K562 (cell line): Measurements from ENCODE around the gene SNX27. TPM values are rescaled to one million over a fixed set of nuclear protein-coding genes. Genes with fewer than 3 reads are reported as not detected.

Experiments used
- CTBP1 ChIP-seq: fragments of 450-650 bp; IDR thresholded peaks from 2 replicates; pipeline ENCODE4 v1.6.1; 2016; ENCODE audit warnings: borderline replicate concordance
- ELF1 ChIP-seq: fragments of 200-800 bp; sonication (Bioruptor generic); IDR thresholded peaks from 2 replicates; pipeline ENCODE4 v1.6.1; 2016; ENCODE audit warnings: missing genetic modification characterization, missing compliant biosample characterization
- RBM34 ChIP-seq: fragments of 200-400 bp; formaldehyde crosslinking; IDR thresholded peaks from 2 replicates; pipeline ENCODE4 v1.6.1; 2018; ENCODE audit warnings: low read length, borderline replicate concordance; ENCODE audit not compliant: insufficient read depth
- REST ChIP-seq, 2 experiments: fragments of 450-650 bp; formaldehyde crosslinking in 1 of 2; IDR thresholded peaks; 2 replicates each; pipeline versions ENCODE4 v1.4.0 to v1.6.1; 2014 to 2020; ENCODE audit warnings: mild to moderate bottlenecking in 2 of 2, borderline replicate concordance in 1 of 2, low read depth in 1 of 2
- SMAD1 ChIP-seq: fragments of 150-350 bp; IDR thresholded peaks from 2 replicates; pipeline ENCODE4 v1.6.1; 2014; ENCODE audit warnings: low read length, low read depth; ENCODE audit not compliant: partially characterized antibody
- ZBTB11 ChIP-seq, 3 experiments: fragments of 200-800 bp in 1 of 3; fragments of 250-450 bp in 1 of 3; fragments of 450-650 bp in 1 of 3; sonication (Bioruptor Pico) in 1 of 3; sonication (Bioruptor generic) in 1 of 3; formaldehyde crosslinking in 1 of 3; IDR thresholded peaks; 2 replicates each; pipeline versions ENCODE4 v1.6.1 to v1.8.0; 2016 to 2022; ENCODE audit warnings: mild to moderate bottlenecking in 2 of 3, missing genetic modification characterization in 2 of 3, missing compliant biosample characterization in 1 of 3, moderate library complexity in 1 of 3
- ZFP36 ChIP-seq: fragments of 150-350 bp; IDR thresholded peaks from 2 replicates; pipeline ENCODE4 v1.6.1; 2018; ENCODE audit warnings: low read length, low read depth; ENCODE audit not compliant: partially characterized antibody
- ZNF24 ChIP-seq: fragments of 450-650 bp; IDR thresholded peaks from 2 replicates; pipeline ENCODE4 v1.6.1; 2016
- ZNF274 ChIP-seq: IDR thresholded peaks from 2 replicates; pipeline ENCODE4 v1.6.1; 2011; ENCODE audit warnings: low read depth, mild to moderate bottlenecking, low read length, moderate library complexity, borderline replicate concordance
- polyA plus RNA-seq, 8 experiments: library from polyadenylated mRNA; depleted of rRNA in 4 of 8; stranded (reverse) in 5 of 8; unstranded in 3 of 8; fragments of >200 nt; fragmentation: Nextera tagmentation in 2 of 8; fragmentation: Illumina TruSeq in 1 of 8; extraction: Ambion mirVana in 2 of 8; extraction: Trizol in 1 of 8; gene quantifications; 2 replicates each; pipeline versions ENCODE4 v1.2.1 to v1.2.3, GENCODE V29; 2011 to 2014; ENCODE audit warnings: inconsistent platforms in 1 of 8, missing spikeins in 1 of 8
- total RNA-seq, 7 experiments: library from RNA; depleted of rRNA in 6 of 7; stranded (reverse); fragments of >200 nt in 6 of 7; fragmentation: Illumina TruSeq in 2 of 7; extraction: Trizol in 2 of 7; gene quantifications; 2 replicates each; pipeline versions ENCODE4 v1.2.1 to v1.2.3, GENCODE V29; 2011 to 2021; ENCODE audit warnings: low replicate concordance in 1 of 7
- TF ChIP-seq, protein P1 (sequence below): sonication (generic); formaldehyde crosslinking; IDR thresholded peaks from 2 replicates; pipeline ENCODE4 v1.9.0; 2022; ENCODE audit warnings: mild to moderate bottlenecking, missing genetic modification reagents
- TF ChIP-seq, protein P2 (sequence below): fragments of 150-350 bp; conservative IDR thresholded peaks from 2 replicates; pipeline ENCODE4 v1.6.1; 2014; ENCODE audit warnings: low read length

SNX27 gene
- total and polyA plus RNA-seq, 9 of the 15 experiments (the other 6 are each of a cell fraction or from before 2014, with no cell fraction given) = 4.5 to 18.7 (median 10.1) TPM

GRCh38 chr1:151596166-151596953, 15.5 kb upstream of the SNX27 start (continued):
- TF ChIP-seq ELF1 (no peak), RBM34 (no peak), REST (IDR thresholded peaks at IDR 0.05; ENCODE audit: borderline replicate concordance) (no peak), REST (CRISPR knock-in tag; IDR thresholded peaks at IDR 0.05; ENCODE audit: low read depth) (no peak), CTBP1 (peak; percentile 98), SMAD1 (peak; percentile 77), ZNF24 (no peak), ZFP36 (no peak), ZNF274 (peak; percentile 53; the same call in 1 of the 2 replicates), ZBTB11 (CRISPR knock-in tag; IDR thresholded peaks at IDR 0.05) (peak in 1 of 3 experiments; percentile 74; a peak in 2 of 6 replicates)
- TF ChIP-seq, protein P1, sequence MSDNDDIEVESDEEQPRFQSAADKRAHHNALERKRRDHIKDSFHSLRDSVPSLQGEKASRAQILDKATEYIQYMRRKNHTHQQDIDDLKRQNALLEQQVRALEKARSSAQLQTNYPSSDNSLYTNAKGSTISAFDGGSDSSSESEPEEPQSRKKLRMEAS (CRISPR knock-in tag) = peak; percentile 13; the same call in 1 of the 2 replicates
- TF ChIP-seq, protein P2, sequence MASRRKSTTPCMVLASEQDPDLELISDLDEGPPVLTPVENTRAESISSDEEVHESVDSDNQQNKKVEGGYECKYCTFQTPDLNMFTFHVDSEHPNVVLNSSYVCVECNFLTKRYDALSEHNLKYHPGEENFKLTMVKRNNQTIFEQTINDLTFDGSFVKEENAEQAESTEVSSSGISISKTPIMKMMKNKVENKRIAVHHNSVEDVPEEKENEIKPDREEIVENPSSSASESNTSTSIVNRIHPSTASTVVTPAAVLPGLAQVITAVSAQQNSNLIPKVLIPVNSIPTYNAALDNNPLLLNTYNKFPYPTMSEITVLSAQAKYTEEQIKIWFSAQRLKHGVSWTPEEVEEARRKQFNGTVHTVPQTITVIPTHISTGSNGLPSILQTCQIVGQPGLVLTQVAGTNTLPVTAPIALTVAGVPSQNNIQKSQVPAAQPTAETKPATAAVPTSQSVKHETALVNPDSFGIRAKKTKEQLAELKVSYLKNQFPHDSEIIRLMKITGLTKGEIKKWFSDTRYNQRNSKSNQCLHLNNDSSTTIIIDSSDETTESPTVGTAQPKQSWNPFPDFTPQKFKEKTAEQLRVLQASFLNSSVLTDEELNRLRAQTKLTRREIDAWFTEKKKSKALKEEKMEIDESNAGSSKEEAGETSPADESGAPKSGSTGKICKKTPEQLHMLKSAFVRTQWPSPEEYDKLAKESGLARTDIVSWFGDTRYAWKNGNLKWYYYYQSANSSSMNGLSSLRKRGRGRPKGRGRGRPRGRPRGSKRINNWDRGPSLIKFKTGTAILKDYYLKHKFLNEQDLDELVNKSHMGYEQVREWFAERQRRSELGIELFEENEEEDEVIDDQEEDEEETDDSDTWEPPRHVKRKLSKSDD = no peak
